Esophagus muscularis mucosa (tissue), 4 donors: ENCODE measurements around the gene PLA1A. TPM values are rescaled to one million over a fixed set of nuclear protein-coding genes. Genes with fewer than 3 reads are reported as not detected.
"Not testable (repeated sequence)": the region's sequence is repeated elsewhere in the genome, so short reads cannot be mapped to it uniquely, and the experiment has no call there.

Experiments used
- DNase-seq: peaks from one replicate; pipeline ENCODE4 v3.0.0-alpha.2; 2017; ENCODE audit errors: extremely low spot score
- H3K27ac ChIP-seq, 4 donors: fragments of 200-600 bp; sonication (generic); replicated peaks in 1 of 4; 1 replicate in 3 of 4; 2 replicates in 1 of 4; pipeline ENCODE4 v1.5.1; 2016 to 2019; ENCODE audit warnings: mild to moderate bottlenecking in 1 of 4
- H3K27me3 ChIP-seq, 4 donors: fragments of 200-600 bp; sonication (generic); one replicate each; pipeline versions ENCODE4 v1.5.1 to v1.6.0; 2016 to 2019
- H3K36me3 ChIP-seq, 4 donors: fragments of 200-600 bp; sonication (generic); one replicate each; pipeline ENCODE4 v1.5.1; 2016 to 2019
- H3K4me1 ChIP-seq, 4 donors: fragments of 200-600 bp; sonication (generic); one replicate each; pipeline ENCODE4 v1.5.1; 2016 to 2019
- H3K4me3 ChIP-seq, 4 donors: fragments of 200-600 bp; sonication (generic); 1 replicate in 2 of 4; 2 replicates in 2 of 4; pipeline ENCODE4 v1.5.1; 2016 to 2019; ENCODE audit warnings: mild to moderate bottlenecking in 4 of 4, moderate library complexity in 1 of 4
- H3K9me3 ChIP-seq, 4 donors: fragments of 200-600 bp; sonication (generic); 1 replicate in 3 of 4; 2 replicates in 1 of 4; pipeline ENCODE4 v1.5.1; 2016 to 2019
- CTCF ChIP-seq, 3 experiments: fragments of 200-600 bp in 2 of 3; fragments of 450-650 bp in 1 of 3; sonication (generic) in 2 of 3; IDR thresholded peaks; one replicate each; pipeline ENCODE4 v1.5.1; 2017 to 2019; ENCODE audit warnings: antibody characterized with exemption in 3 of 3, mild to moderate bottlenecking in 2 of 3, moderate library complexity in 1 of 3
- EP300 ChIP-seq: sonication (generic); formaldehyde crosslinking; IDR thresholded peaks from one replicate; pipeline ENCODE4 v1.6.1; 2017; ENCODE audit warnings: antibody characterized with exemption
- POLR2A ChIP-seq: fragments of 450-650 bp; IDR thresholded peaks from one replicate; pipeline ENCODE4 v1.6.1; 2017; ENCODE audit warnings: antibody characterized with exemption, moderate library complexity, mild to moderate bottlenecking, low read depth
- POLR2AphosphoS5 ChIP-seq, 2 donors: sonication (generic); formaldehyde crosslinking; IDR thresholded peaks; one replicate each; pipeline ENCODE4 v1.6.1; 2017; ENCODE audit warnings: antibody characterized with exemption in 2 of 2
- WGBS: methylation state at CpG from one replicate; pipeline ENCODE4 v1.1.5; 2018; 5-methylcytosine and 5-hydroxymethylcytosine counted together
- intact Hi-C: fragments of 100-400 bp; cut with DNase I; formaldehyde crosslinking; loops from one replicate; pipeline ENCODE4 v1.15.1; 2023
- total RNA-seq, 4 donors: library from RNA; depleted of rRNA; stranded (reverse); fragments of >200 nt; gene quantifications; one replicate each; pipeline versions ENCODE4 v1.1.0 to v1.2.1, GENCODE V29; 2016

The PLA1A gene
- total RNA-seq, 4 donors from 2014 or later = 1.5 to 2.9 (median 2.0) TPM

DNA sequence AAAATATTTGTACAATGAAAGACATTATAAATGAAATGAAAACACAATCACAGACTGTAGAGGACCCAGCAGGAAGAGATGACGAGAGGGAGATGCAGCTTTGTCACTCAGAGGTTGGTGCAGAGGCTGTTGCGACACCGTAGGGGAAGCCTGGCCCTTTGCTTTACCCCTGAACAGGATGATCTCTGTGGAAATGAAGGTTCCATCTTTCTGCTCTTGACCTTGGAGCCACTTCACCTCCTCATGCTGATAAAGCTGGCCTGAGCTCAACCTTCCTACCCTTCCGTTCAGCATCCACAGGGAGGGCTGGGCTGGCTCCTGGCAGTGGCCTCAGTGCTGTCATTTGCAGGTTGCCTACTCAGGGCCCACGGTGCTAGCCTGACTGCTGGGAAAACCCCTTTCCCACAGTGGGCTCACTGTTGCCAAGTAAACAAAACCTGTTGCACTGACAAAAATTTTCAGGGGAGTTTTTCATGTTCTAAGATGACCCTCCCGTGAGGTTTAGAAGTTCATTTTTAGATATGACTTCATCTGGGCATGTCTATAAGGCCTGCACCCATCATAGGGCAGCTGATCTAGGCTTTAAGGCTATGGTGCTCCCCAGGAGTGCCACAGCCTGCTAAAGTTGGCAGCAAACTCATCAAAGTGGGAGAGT, 35.3 kb upstream of the PLA1A start:
- H3K36me3 ChIP-seq = no peaks in the 10 kb centered on the region
- H3K27me3 ChIP-seq = no peaks in the 10 kb centered on the region
- peaks cover 0 to 5% (median 0%) of the 10 kb centered on the region in 4 donors for H3K4me1 ChIP-seq
- H3K27ac ChIP-seq = no peak overlapping the region
- WGBS = 58% methylated on average over 6 of the region's 6 CpGs
- DNase-seq = no peak
- no peaks in the 10 kb centered on the region for H3K9me3 ChIP-seq
- intact Hi-C loops = no loop called here
- H3K4me3 ChIP-seq = no peak overlapping the region
- TF ChIP-seq EP300 = no peak
- TF ChIP-seq CTCF (IDR thresholded peaks at IDR 0.05) = no peak
- TF ChIP-seq POLR2AphosphoS5 (IDR thresholded peaks at IDR 0.05) = no peak
- TF ChIP-seq POLR2A = no peak

GRCh38 chr3:119563334-119563733, 34.4 kb upstream of the PLA1A start:
- H3K9me3 ChIP-seq, DNase-seq, H3K27me3 ChIP-seq, H3K4me3 ChIP-seq, intact Hi-C loops, H3K27ac ChIP-seq, H3K4me1 ChIP-seq, H3K36me3 ChIP-seq: not testable (repeated sequence)
- WGBS = 96% methylated on average over 2 of the region's 2 CpGs

- 96% methylated on average over 4 of the region's 4 CpGs for WGBS
- intact Hi-C loops = no loop called here
- peaks cover 0 to 8% (median 0%) of the 10 kb centered on the region in 4 donors for H3K4me1 ChIP-seq
- DNase-seq = no peak
- no peak overlapping the region for H3K27ac ChIP-seq
- H3K4me3 ChIP-seq = no peak overlapping the region
- no peaks in the 10 kb centered on the region for H3K9me3 ChIP-seq
- no peaks in the 10 kb centered on the region for H3K27me3 ChIP-seq
- no peaks in the 10 kb centered on the region for H3K36me3 ChIP-seq
- TF ChIP-seq EP300 (no peak), POLR2A (no peak), POLR2AphosphoS5 (IDR thresholded peaks at IDR 0.05) (no peak), CTCF (IDR thresholded peaks at IDR 0.05) (no peak)
These were observed 28.5 kb upstream of the PLA1A start for GRCh38 chr3:119569156-119569555.

GRCh38 chr3:119570229-119570628, 27.5 kb upstream of the PLA1A start:
- Histone ChIP-seq H3K27ac (no peak overlapping the region), H3K4me3 (no peak overlapping the region), H3K27me3 (no peaks in the 10 kb centered on the region), H3K4me1 (peaks cover 0 to 8% (median 0%) of the 10 kb centered on the region in 4 donors), H3K9me3 (no peaks in the 10 kb centered on the region), H3K36me3 (no peaks in the 10 kb centered on the region)
- 77% methylated on average over 5 of the region's 5 CpGs for WGBS
- TF ChIP-seq POLR2AphosphoS5 (IDR thresholded peaks at IDR 0.05) (no peak), POLR2A (no peak), EP300 (no peak), CTCF (IDR thresholded peaks at IDR 0.05) (no peak)
- intact Hi-C loops = no loop called here
- no peak for DNase-seq

GRCh38 chr3:119571230-119571629, 26.5 kb upstream of the PLA1A start:
- H3K36me3 ChIP-seq = no peaks in the 10 kb centered on the region
- no peak overlapping the region for H3K4me3 ChIP-seq
- intact Hi-C loops = no loop called here
- H3K27me3 ChIP-seq = no peaks in the 10 kb centered on the region
- peak overlapping the region in 2 of 4 donors; percentile 2 to 51 for H3K27ac ChIP-seq
- H3K4me1 ChIP-seq = peaks cover 0 to 8% (median 0%) of the 10 kb centered on the region in 4 donors
- H3K9me3 ChIP-seq = no peaks in the 10 kb centered on the region
- WGBS = 100% methylated on average over 1 of the region's 1 CpG
- DNase-seq = no peak
- no peak for TF ChIP-seq CTCF (IDR thresholded peaks at IDR 0.05)
- no peak for TF ChIP-seq POLR2A
- TF ChIP-seq POLR2AphosphoS5 (IDR thresholded peaks at IDR 0.05) = no peak
- TF ChIP-seq EP300 = no peak
